Upper lobe of right lung (tissue), 1 donor: Measurements from ENCODE around the gene THEM4. TPM values are rescaled to one million over a fixed set of nuclear protein-coding genes. Genes with fewer than 3 reads are reported as not detected.

Source experiments
- ATAC-seq: fragments of 200-7000 bp; cut with Tn5 transposase; one replicate; pipeline ENCODE4 v1.9.1; 2020; ENCODE audit warnings: mild to moderate bottlenecking, moderate library complexity
- DNase-seq: peaks from one replicate; pipeline ENCODE4 v3.0.0-alpha.2; 2020
- H3K27ac ChIP-seq: fragments of 200-600 bp; one replicate; pipeline ENCODE4 v1.8.0; 2022
- H3K27me3 ChIP-seq: fragments of 200-600 bp; one replicate; pipeline ENCODE4 v1.8.0; 2022; ENCODE audit warnings: mild to moderate bottlenecking
- H3K36me3 ChIP-seq: fragments of 200-600 bp; one replicate; pipeline ENCODE4 v1.8.0; 2022
- H3K4me1 ChIP-seq: fragments of 200-600 bp; one replicate; pipeline ENCODE4 v1.8.0; 2022
- H3K4me3 ChIP-seq: fragments of 200-600 bp; one replicate; pipeline ENCODE4 v1.8.0; 2022; ENCODE audit warnings: mild to moderate bottlenecking
- H3K9me3 ChIP-seq: fragments of 200-600 bp; one replicate; pipeline ENCODE4 v1.8.0; 2022
- CTCF ChIP-seq: fragments of 200-600 bp; IDR thresholded peaks from one replicate; pipeline ENCODE4 v1.8.0; 2022; ENCODE audit warnings: antibody characterized with exemption
- intact Hi-C: fragments of 100-400 bp; cut with DNase I; formaldehyde crosslinking; loops from one replicate; pipeline ENCODE4 v1.11.0; 2022
- total RNA-seq: library from RNA; stranded (reverse); fragmentation: NEBNext Ultra II Directional; extraction: Animal tissue kit (Norgen Biotek cat#: 25700); gene quantifications from one replicate; pipeline ENCODE4 v1.2.1, GENCODE V29; 2021
- donor health status: DM: no; HTN: yes; CAD: no; lungs with severe emphysema.

Gene THEM4
- total RNA-seq, 1 donor from 2014 or later = 14.0 TPM

- no peak for DNase-seq
- H3K27me3 ChIP-seq = no peaks in the 10 kb centered on the region
- H3K4me3 ChIP-seq = no peak overlapping the region
- H3K27ac ChIP-seq = peak overlapping the region; percentile 79
- H3K36me3 ChIP-seq = no peaks in the 10 kb centered on the region
- intact Hi-C loops = no loop called here
- H3K4me1 ChIP-seq = peaks cover 30% of the 10 kb centered on the region
- H3K9me3 ChIP-seq = no peaks in the 10 kb centered on the region
- no peak for TF ChIP-seq CTCF
- peak; percentile 15 for ATAC-seq
These were observed 35.0 kb upstream of the THEM4 start for GRCh38 chr1:151944126-151944856.

GRCh38 chr1:151943591-151943990 is 34.3 kb upstream of the THEM4 start:
- ATAC-seq = no peak

GRCh38 chr1:151942882-151943281 is 33.6 kb upstream of the THEM4 start:
- no peak for TF ChIP-seq CTCF
- intact Hi-C loops = no loop called here
- no peaks in the 10 kb centered on the region for H3K36me3 ChIP-seq
- DNase-seq = no peak
- no peak overlapping the region for H3K4me3 ChIP-seq
- no peak overlapping the region for H3K27ac ChIP-seq
- H3K27me3 ChIP-seq = no peaks in the 10 kb centered on the region
- peaks cover 30% of the 10 kb centered on the region for H3K4me1 ChIP-seq
- H3K9me3 ChIP-seq = no peaks in the 10 kb centered on the region
- ATAC-seq = no peak

More at GRCh38 chr1:151943591-151943990, 34.3 kb upstream of the THEM4 start:
- Histone ChIP-seq H3K36me3 (no peaks in the 10 kb centered on the region), H3K27me3 (no peaks in the 10 kb centered on the region), H3K9me3 (no peaks in the 10 kb centered on the region), H3K4me1 (peaks cover 30% of the 10 kb centered on the region), H3K4me3 (no peak overlapping the region), H3K27ac (no peak overlapping the region)
- DNase-seq = no peak
- intact Hi-C loops = no loop called here
- TF ChIP-seq CTCF = no peak

- DNase-seq (no peak), ATAC-seq (no peak)
- H3K9me3 ChIP-seq = no peaks in the 10 kb centered on the region
- H3K27me3 ChIP-seq = no peaks in the 10 kb centered on the region
- no peak overlapping the region for H3K4me3 ChIP-seq
- H3K36me3 ChIP-seq = no peaks in the 10 kb centered on the region
- intact Hi-C loops = no loop called here
- TF ChIP-seq CTCF = no peak
- H3K27ac ChIP-seq = no peak overlapping the region
- H3K4me1 ChIP-seq = peaks cover 17% of the 10 kb centered on the region
These were observed 31.2 kb upstream of the THEM4 start for GRCh38 chr1:151940541-151940940.

GRCh38 chr1:151939779-151940178 is 30.5 kb upstream of the THEM4 start:
- no peak for ATAC-seq
- TF ChIP-seq CTCF = no peak
- intact Hi-C loops = no loop called here

GRCh38 chr1:151939141-151939540 is 29.8 kb upstream of the THEM4 start:
- Histone ChIP-seq H3K4me3 (no peak overlapping the region), H3K9me3 (no peaks in the 10 kb centered on the region), H3K27ac (no peak overlapping the region), H3K27me3 (no peaks in the 10 kb centered on the region), H3K4me1 (peaks cover 7% of the 10 kb centered on the region), H3K36me3 (no peaks in the 10 kb centered on the region)
- TF ChIP-seq CTCF = no peak
- intact Hi-C loops = no loop called here
- ATAC-seq (no peak), DNase-seq (no peak)

More at GRCh38 chr1:151939779-151940178, 30.5 kb upstream of the THEM4 start:
- Histone ChIP-seq H3K27ac (no peak overlapping the region), H3K36me3 (no peaks in the 10 kb centered on the region), H3K4me1 (peaks cover 10% of the 10 kb centered on the region), H3K9me3 (no peaks in the 10 kb centered on the region), H3K27me3 (no peaks in the 10 kb centered on the region), H3K4me3 (no peak overlapping the region)
- no peak for DNase-seq
